AG04449 (cell line): ENCODE measurements around the gene S100PBP.

Source experiments
- CTCF ChIA-PET: fragments of 350-600 bp; formaldehyde crosslinking; extraction: SDS; loops from one replicate; lab custom pipeline; 2021; ENCODE audit warnings: antibody characterized with exemption; lab: Yijun Ruan, JAX
- POLR2A ChIA-PET: fragments of 400-600, 350-600 bp; formaldehyde crosslinking; extraction: SDS; loops from one replicate; lab custom pipeline; 2020; ENCODE audit warnings: antibody characterized with exemption, inconsistent platforms; lab: Yijun Ruan, JAX
- DNase-seq: peaks from one replicate; pipeline ENCODE4 v3.0.0-alpha.2; 2010; ENCODE audit warnings: low read depth, low spot score
- H3K4me3 ChIP-seq: 2 replicates; pipeline ENCODE4 v1.5.1; 2011; ENCODE audit warnings: low read depth, mild to moderate bottlenecking, control low read depth, low read length
- TF ChIP-seq, protein P1 (sequence below): IDR thresholded peaks from one replicate; pipeline ENCODE4 v1.5.1; 2011; ENCODE audit warnings: mild to moderate bottlenecking, moderate library complexity, low read length, control low read depth, inconsistent platforms; ENCODE audit not compliant: insufficient read depth; ENCODE audit errors: missing control alignments

The S100PBP gene

DNA sequence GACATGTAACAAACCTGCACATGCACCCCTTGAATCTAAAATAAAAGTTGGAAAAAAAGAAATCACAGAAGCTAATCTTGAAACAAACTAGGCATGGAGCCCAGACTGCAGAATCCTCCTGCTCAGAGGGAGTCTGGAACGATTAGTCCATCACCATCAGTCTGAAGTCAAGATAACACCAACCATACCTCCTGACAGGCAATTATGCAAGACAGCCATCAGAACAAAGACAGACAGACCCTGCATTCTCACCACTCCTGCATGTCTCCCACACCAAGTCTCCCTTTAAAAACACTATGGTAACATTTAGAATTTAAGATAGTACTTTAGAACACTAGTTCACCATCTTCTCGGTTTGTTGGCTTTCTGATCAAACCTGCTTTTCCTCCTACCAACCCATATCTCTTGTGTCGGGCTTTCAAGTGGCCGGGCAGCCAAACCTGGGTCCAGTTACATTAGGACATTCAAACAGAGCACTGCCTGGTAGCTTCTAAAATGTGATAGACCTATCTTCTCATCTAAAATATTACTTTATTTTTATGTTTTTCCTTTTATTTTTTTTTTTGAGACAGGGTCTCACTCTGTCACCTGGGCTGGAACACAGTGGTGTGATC lies 10.4 kb upstream of the S100PBP start:
- DNase-seq: no peak
- TF ChIP-seq, protein P1, sequence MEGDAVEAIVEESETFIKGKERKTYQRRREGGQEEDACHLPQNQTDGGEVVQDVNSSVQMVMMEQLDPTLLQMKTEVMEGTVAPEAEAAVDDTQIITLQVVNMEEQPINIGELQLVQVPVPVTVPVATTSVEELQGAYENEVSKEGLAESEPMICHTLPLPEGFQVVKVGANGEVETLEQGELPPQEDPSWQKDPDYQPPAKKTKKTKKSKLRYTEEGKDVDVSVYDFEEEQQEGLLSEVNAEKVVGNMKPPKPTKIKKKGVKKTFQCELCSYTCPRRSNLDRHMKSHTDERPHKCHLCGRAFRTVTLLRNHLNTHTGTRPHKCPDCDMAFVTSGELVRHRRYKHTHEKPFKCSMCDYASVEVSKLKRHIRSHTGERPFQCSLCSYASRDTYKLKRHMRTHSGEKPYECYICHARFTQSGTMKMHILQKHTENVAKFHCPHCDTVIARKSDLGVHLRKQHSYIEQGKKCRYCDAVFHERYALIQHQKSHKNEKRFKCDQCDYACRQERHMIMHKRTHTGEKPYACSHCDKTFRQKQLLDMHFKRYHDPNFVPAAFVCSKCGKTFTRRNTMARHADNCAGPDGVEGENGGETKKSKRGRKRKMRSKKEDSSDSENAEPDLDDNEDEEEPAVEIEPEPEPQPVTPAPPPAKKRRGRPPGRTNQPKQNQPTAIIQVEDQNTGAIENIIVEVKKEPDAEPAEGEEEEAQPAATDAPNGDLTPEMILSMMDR: no peak
- POLR2A ChIA-PET: no interaction called here
- H3K4me3 ChIP-seq: no peak overlapping the region
- CTCF ChIA-PET: no interaction called here

DNA sequence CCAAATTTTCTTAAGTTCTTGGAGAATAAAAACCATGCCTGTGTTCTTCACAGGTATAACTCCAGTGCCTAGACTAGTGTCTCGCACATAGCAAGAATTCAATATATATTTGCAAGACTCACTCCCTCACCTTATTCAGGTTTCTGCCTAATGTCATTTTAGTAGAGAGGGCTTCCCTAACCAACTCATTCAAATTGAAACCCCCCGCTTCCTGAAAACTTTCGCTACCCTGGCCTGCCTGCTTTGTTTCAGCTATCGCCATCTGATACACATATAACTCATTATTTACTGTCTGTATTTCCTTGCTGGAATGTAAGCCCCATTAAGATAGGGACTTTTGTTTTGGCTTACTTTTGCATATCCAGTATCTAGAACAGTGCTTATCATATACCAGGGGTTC lies 8.9 kb upstream of the S100PBP start:
- POLR2A ChIA-PET: no interaction called here
- CTCF ChIA-PET: no interaction called here
- DNase-seq: no peak
- TF ChIP-seq, protein P1: no peak
- no peak overlapping the region for H3K4me3 ChIP-seq

DNA sequence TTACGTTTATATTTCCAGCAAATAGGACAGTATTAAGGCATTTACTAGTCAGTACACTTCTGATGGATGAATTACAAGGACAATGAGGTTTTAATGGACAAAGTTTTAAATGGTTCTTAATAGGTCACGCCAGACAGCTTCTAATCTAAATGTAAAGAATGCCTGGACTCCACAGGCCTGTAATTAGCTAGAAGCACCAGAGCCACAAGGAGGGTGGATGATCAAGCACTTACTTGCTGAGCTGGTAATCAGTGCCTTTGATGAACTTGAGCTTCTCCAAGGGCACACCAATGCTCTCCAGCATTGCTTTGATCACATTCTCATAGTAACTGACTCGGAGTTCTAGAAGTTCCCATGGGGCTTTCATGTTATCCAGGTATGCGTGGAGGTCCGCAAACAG lies 7.1 kb upstream of the S100PBP start:
- TF ChIP-seq, protein P1: no peak

DNA sequence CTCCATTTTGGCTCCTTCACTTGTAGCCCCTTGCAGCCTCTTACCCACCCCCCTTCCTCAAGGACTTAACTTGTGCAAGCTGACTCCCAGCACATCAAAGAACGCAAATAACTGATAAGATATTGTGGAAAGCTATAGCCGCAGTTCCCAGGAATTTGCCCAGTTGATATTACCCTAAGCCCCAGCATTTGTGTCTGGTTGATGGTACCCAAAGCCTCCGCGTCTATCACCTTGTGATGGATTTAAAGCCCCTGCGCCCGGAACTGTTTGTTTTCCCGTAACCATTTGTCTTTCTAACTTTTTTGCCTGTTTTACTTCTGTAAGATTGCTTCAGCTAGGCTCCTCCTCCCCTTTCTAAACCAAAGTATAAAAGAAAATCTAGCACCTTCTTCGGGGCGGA lies 6.2 kb upstream of the S100PBP start:
- TF ChIP-seq, protein P1: no peak
- ChIA-PET CTCF (interaction anchor here (1.4 kb wide), 1 partner anchor 12 kb away, joined by 3 read pairs; no protein-coding TSS in a partner anchor), POLR2A (no interaction called here)

More for the DNA sequence above, 7.1 kb upstream of the S100PBP start:
- CTCF ChIA-PET: interaction anchor here (1.4 kb wide), 1 partner anchor 13 kb away, joined by 3 read pairs; no protein-coding TSS in a partner anchor
- POLR2A ChIA-PET: no interaction called here
- no peak overlapping the region for H3K4me3 ChIP-seq
- DNase-seq: no peak

DNA sequence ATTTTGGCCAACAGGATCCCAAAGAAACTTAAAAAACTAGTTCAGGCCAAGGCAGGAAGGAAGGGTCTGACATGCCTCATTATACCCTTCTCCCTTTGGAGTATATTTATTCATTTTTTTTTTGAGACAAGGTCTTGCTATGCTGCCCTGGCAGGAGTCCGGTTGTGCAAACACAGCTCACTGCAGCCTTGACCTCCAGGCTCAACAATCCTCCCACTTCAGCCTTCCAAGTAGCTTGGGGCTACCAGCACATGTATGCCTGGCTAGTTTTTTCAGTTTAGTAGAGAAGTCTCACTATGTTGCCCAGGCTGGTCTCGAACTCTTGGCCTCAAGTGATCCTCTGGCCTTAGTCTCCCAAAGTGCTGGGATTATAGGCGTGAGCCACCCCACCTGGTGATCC lies 5.5 kb upstream of the S100PBP start:
- TF ChIP-seq, protein P1: no peak
- H3K4me3 ChIP-seq: no peak overlapping the region
- ChIA-PET CTCF (no interaction called here), POLR2A (interaction anchor here (0.6 to 1.0 kb wide), 2 partner anchors 14 to 430 kb away, joined by 3 to 4 read pairs; no protein-coding TSS in a partner anchor)
- no peak for DNase-seq

More for the DNA sequence above, 6.2 kb upstream of the S100PBP start:
- DNase-seq: no peak
- no peak overlapping the region for H3K4me3 ChIP-seq

DNA sequence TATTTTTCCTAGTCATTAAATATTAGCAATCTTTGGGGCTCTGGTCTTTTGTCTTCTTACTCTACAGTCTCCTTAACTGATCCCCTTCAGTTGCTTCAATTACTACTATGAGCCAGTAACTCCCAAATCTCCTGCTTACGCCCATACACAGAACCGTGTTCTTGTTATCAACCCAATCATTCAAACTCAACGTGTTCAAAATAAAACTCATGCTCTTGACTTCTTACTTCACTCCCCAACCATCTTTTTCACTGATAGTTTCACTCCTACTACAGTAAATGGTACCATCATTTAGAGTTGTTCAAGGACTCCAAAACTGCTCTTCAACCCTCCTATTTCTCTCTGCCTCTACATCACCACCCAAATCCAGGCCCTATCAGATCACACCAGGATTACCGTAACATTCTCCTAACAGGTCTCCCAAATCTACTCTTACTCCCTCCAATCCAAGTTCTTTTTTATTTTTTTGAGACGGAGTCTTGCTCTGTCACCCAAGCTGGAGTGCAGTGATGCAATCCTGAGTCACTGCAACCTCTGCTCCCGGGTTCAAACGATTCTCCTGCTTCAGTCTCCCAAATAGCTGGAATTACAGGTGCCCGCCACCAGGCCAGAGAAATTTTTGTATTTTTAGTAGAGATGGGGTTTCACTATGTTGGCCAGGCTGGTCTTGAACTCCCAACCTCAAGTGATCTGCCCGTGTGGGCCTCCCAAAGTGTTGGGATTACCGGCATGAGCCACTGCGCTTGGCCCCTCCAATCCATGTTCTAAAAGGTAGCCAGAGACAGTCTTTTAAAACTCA lies 3.3 kb upstream of the S100PBP start:
- ChIA-PET CTCF (interaction anchor here (1.2 kb wide), 1 partner anchor 11 kb away, joined by 3 read pairs; no protein-coding TSS in a partner anchor), POLR2A (no interaction called here)
- no peak overlapping the region for H3K4me3 ChIP-seq
- TF ChIP-seq, protein P1: no peak
- no peak for DNase-seq
